HFFc6 (cell line): ENCODE results near the gene UBXN6. TPM values are rescaled to one million over a fixed set of nuclear protein-coding genes. Genes with fewer than 3 reads are reported as not detected.

Experiments
- DNase-seq: peaks from one replicate; pipeline ENCODE4 v3.0.0-alpha.2; 2018
- H3K27ac Mint-ChIP-seq: 2 replicates; pipeline ENCODE4 v1.8.0; 2020; ENCODE audit warnings: mild to moderate bottlenecking, mixed read lengths
- H3K27me3 Mint-ChIP-seq: 2 replicates; pipeline ENCODE4 v1.8.0; 2021; ENCODE audit warnings: mild to moderate bottlenecking, moderate library complexity, mixed read lengths; ENCODE audit not compliant: insufficient read depth
- H3K36me3 Mint-ChIP-seq: 2 replicates; pipeline ENCODE4 v1.8.0; 2021; ENCODE audit warnings: low read depth, mixed read lengths
- H3K4me1 Mint-ChIP-seq: 2 replicates; pipeline ENCODE4 v1.8.0; 2020; ENCODE audit warnings: low read depth, mixed read lengths
- H3K4me3 Mint-ChIP-seq: 2 replicates; pipeline ENCODE4 v1.8.0; 2020; ENCODE audit warnings: mild to moderate bottlenecking, moderate library complexity, mixed read lengths
- H3K9me3 Mint-ChIP-seq: 2 replicates; pipeline ENCODE4 v1.8.0; 2020; ENCODE audit warnings: mild to moderate bottlenecking, mixed read lengths
- CTCF ChIP-seq: fragments of 200-600 bp; sonication (generic); IDR thresholded peaks from 2 replicates; pipeline ENCODE4 v1.5.0; 2021; ENCODE audit warnings: antibody characterized with exemption, mild to moderate bottlenecking
- total RNA-seq, 6 experiments: library from RNA; stranded (reverse); fragmentation: NEBNext Ultra II Directional; extraction: Animal tissue kit (Norgen Biotek cat#: 25700); gene quantifications; 2 replicates in 1 of 6; 3 replicates in 5 of 6; pipeline ENCODE4 v1.2.3, GENCODE V29; 2021

UBXN6 gene
- total RNA-seq, 6 experiments from 2014 or later = 124 to 142 (median 131) TPM

- Mint-ChIP-seq H3K9me3 (no peaks in the 10 kb centered on the region), H3K4me1 (no peaks in the 10 kb centered on the region), H3K27ac (no peak overlapping the region), H3K27me3 (peaks cover 3% of the 10 kb centered on the region), H3K36me3 (no peaks in the 10 kb centered on the region), H3K4me3 (no peak overlapping the region)
- DNase-seq = no peak
- TF ChIP-seq CTCF = no peak
Observed at GRCh38 chr19:4496304-4496703, 38.7 kb upstream of the UBXN6 start.

- no peaks in the 10 kb centered on the region for H3K9me3 Mint-ChIP-seq
- peak; percentile 15; the same call in 1 of the 2 replicates for TF ChIP-seq CTCF
- peaks cover 3% of the 10 kb centered on the region for H3K27me3 Mint-ChIP-seq
- H3K27ac Mint-ChIP-seq = no peak overlapping the region
- H3K4me3 Mint-ChIP-seq = no peak overlapping the region
- H3K36me3 Mint-ChIP-seq = peaks cover 3% of the 10 kb centered on the region
- no peak for DNase-seq
- H3K4me1 Mint-ChIP-seq = no peaks in the 10 kb centered on the region
Observed at GRCh38 chr19:4495471-4495870, 37.9 kb upstream of the UBXN6 start.

GRCh38 chr19:4494691-4495064 is 37.1 kb upstream of the UBXN6 start:
- DNase-seq = no peak
- Mint-ChIP-seq H3K36me3 (peaks cover 9% of the 10 kb centered on the region), H3K4me1 (no peaks in the 10 kb centered on the region), H3K27me3 (peaks cover 3% of the 10 kb centered on the region), H3K9me3 (no peaks in the 10 kb centered on the region), H3K27ac (no peak overlapping the region), H3K4me3 (no peak overlapping the region)
- no peak for TF ChIP-seq CTCF

- no peak for DNase-seq
Observed at GRCh38 chr19:4493929-4494690, 36.5 kb upstream of the UBXN6 start.

GRCh38 chr19:4493104-4493928 is 35.7 kb upstream of the UBXN6 start:
- Mint-ChIP-seq H3K4me1 (no peaks in the 10 kb centered on the region), H3K36me3 (peaks cover 17% of the 10 kb centered on the region), H3K4me3 (no peak overlapping the region), H3K27ac (no peak overlapping the region), H3K27me3 (no peaks in the 10 kb centered on the region), H3K9me3 (no peaks in the 10 kb centered on the region)
- DNase-seq = no peak
- TF ChIP-seq CTCF = no peak

More at GRCh38 chr19:4493929-4494690, 36.5 kb upstream of the UBXN6 start:
- H3K9me3 Mint-ChIP-seq = no peaks in the 10 kb centered on the region
- no peak overlapping the region for H3K27ac Mint-ChIP-seq
- peaks cover 13% of the 10 kb centered on the region for H3K36me3 Mint-ChIP-seq
- no peak overlapping the region for H3K4me3 Mint-ChIP-seq
- TF ChIP-seq CTCF = no peak
- no peaks in the 10 kb centered on the region for H3K27me3 Mint-ChIP-seq
- no peaks in the 10 kb centered on the region for H3K4me1 Mint-ChIP-seq
